HepG2 (cell line): ENCODE measurements around the gene RHOT1.

Experiments used
- ETV6 ChIP-seq: sonication (generic); formaldehyde crosslinking; conservative IDR thresholded peaks from 2 replicates; pipeline ENCODE4 v1.4.0; 2020; ENCODE audit warnings: missing genetic modification reagents
- MAFK ChIP-seq, 2 experiments: IDR thresholded peaks in 1 of 2; conservative IDR thresholded peaks in 1 of 2; 2 replicates each; pipeline ENCODE4 v1.6.1; 2011; ENCODE audit warnings: improper control_type of control experiment in 2 of 2, low read length in 2 of 2

DNA sequence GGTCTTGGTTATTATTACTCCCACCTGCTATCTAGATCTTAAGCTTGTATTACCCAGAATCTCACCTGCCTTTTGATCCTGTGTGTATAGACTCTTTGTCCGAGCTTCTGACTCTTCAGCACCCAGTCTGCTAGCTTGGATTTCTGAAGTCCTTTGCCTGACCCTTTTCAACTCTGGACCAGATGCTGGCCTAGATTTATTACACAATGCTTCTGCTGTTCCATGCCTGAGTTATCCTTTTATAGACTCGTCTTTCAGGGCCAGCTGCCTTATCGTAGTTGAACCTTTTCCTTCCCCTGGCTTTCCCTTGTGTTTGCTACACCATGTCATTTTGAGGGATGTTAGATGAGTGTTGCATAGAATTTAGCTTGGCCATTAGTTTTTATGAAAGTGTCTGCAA lies 32.6 kb downstream of the RHOT1 start:
- TF ChIP-seq MAFK (conservative IDR thresholded peaks at IDR 0.05 in 1 of 2, IDR thresholded peaks at IDR 0.05 in 1 of 2; ENCODE audit: low read length in 2 of 2) = no peak
- no peak for TF ChIP-seq ETV6 (CRISPR knock-in tag)
